Erythroblast (primary cell): ENCODE data around the gene MMUT.

Experiments used
- GATA1 ChIP-seq: IDR thresholded peaks from 2 replicates; pipeline ENCODE4 v1.6.1; 2011; ENCODE audit warnings: low read depth, mild to moderate bottlenecking, control low read depth, low read length, moderate library complexity
- POLR2A ChIP-seq: IDR thresholded peaks from 2 replicates; pipeline ENCODE4 v1.6.1; 2011; ENCODE audit warnings: mild to moderate bottlenecking, low read length

GRCh38 chr6:49453221-49453620, 9.8 kb downstream of the MMUT start:
- TF ChIP-seq POLR2A (no peak), GATA1 (no peak)
